Kidney (tissue), 14 donors: ENCODE results near the gene AGRN. TPM values are rescaled to one million over a fixed set of nuclear protein-coding genes. Genes with fewer than 3 reads are reported as not detected.
"Not testable (repeated sequence)": the region's sequence is repeated elsewhere in the genome, so short reads cannot be mapped to it uniquely, and the experiment has no call there.

Experiments
- DNase-seq, 5 donors: peaks; one replicate each; pipeline ENCODE4 v3.0.0-alpha.2; 2013 to 2020
- FAIRE-seq: peaks from 2 replicates; lab custom pipeline; 2012; peaks lifted over from hg19 to GRCh38; lab: Jason Lieb, UNC
- H3K27ac ChIP-seq, 2 donors: one replicate each; pipeline ENCODE4 v1.7.0; 2013; ENCODE audit warnings: low read depth in 2 of 2, low read length in 2 of 2, inconsistent platforms in 1 of 2
- H3K27me3 ChIP-seq: one replicate; pipeline ENCODE4 v1.7.1; 2013; ENCODE audit warnings: low read length, inconsistent platforms; ENCODE audit not compliant: control insufficient read depth, insufficient read depth
- H3K36me3 ChIP-seq, 3 donors: one replicate each; pipeline versions ENCODE4 v1.7.0 to v1.7.1; 2013; ENCODE audit warnings: low read length in 3 of 3, control low read depth in 1 of 3, inconsistent platforms in 1 of 3; ENCODE audit not compliant: insufficient read depth in 3 of 3, control insufficient read depth in 2 of 3
- H3K4me1 ChIP-seq, 3 donors: one replicate each; pipeline versions ENCODE4 v1.7.0 to v1.7.1; 2013; ENCODE audit warnings: low read length in 3 of 3, inconsistent platforms in 1 of 3, low read depth in 1 of 3; ENCODE audit not compliant: control insufficient read depth in 2 of 3, insufficient read depth in 2 of 3
- H3K4me3 ChIP-seq, 3 donors: one replicate each; pipeline versions ENCODE4 v1.7.0 to v1.8.1; 2013; ENCODE audit warnings: low read length in 3 of 3, control low read depth in 1 of 3, inconsistent platforms in 1 of 3
- H3K9ac ChIP-seq, 3 donors: one replicate each; pipeline versions ENCODE4 v1.7.0 to v1.7.1; 2013; ENCODE audit warnings: low read length in 3 of 3, control low read depth in 1 of 3, inconsistent platforms in 1 of 3
- H3K9me3 ChIP-seq, 3 donors: one replicate each; pipeline versions ENCODE4 v1.7.0 to v1.7.1; 2013; ENCODE audit warnings: low read length in 3 of 3, control low read depth in 1 of 3, inconsistent platforms in 1 of 3; ENCODE audit not compliant: control insufficient read depth in 2 of 3, insufficient read depth in 1 of 3
- CTCF ChIP-seq: IDR thresholded peaks from 3 replicates; pipeline ENCODE4 v1.5.1; 2012; ENCODE audit warnings: mild to moderate bottlenecking, moderate library complexity, borderline replicate concordance; ENCODE audit not compliant: insufficient read depth; ENCODE audit errors: extremely low read depth
- intact Hi-C: fragments of 100-400 bp; cut with DNase I; formaldehyde crosslinking; loops from one replicate; pipeline ENCODE4 v1.11.1; 2022
- polyA plus RNA-seq: library from polyadenylated mRNA; stranded (reverse); fragments of 350-450 nt; fragmentation: Illumina TruSeq; extraction: RNeasy Lipid Tissue Mini Kit (QIAGEN cat#74804); gene quantifications from one replicate; pipeline ENCODE4 v1.2.3, GENCODE V29; 2014; ENCODE audit warnings: low read depth, low replicate concordance; ENCODE audit not compliant: insufficient read depth
- total RNA-seq: library from RNA; stranded (reverse); fragmentation: NEBNext Ultra II Directional; extraction: Animal tissue kit (Norgen Biotek cat#: 25700); gene quantifications from one replicate; pipeline ENCODE4 v1.2.1, GENCODE V29; 2021
- donor health status: control.
- donor health status: control.
- donor health status: control.
- donor health status: control.
- donor health status: control.
- donor health status: DM: yes; HTN: yes; CAD: no.
- donor health status: Normal renal cell carcinoma (clear cell type).

The AGRN gene
- total and polyA plus RNA-seq, 2 donors from 2014 or later, result 78.5 to 261 TPM

- H3K36me3 ChIP-seq, result no peaks in the 10 kb centered on the region
- H3K9me3 ChIP-seq, result no peaks in the 10 kb centered on the region
- H3K4me3 ChIP-seq, result no peak overlapping the region
- H3K27me3 ChIP-seq, result peaks cover 6% of the 10 kb centered on the region
- intact Hi-C loops, result no loop called here
- H3K9ac ChIP-seq, result no peak overlapping the region
- FAIRE-seq, result no peak
- H3K4me1 ChIP-seq, result peaks cover 0 to 16% (median 0%) of the 10 kb centered on the region in 3 donors
- TF ChIP-seq CTCF, result no peak
- DNase-seq, result no peak
- no peak overlapping the region for H3K27ac ChIP-seq
Measured at GRCh38 chr1:1063261-1063944, 43.5 kb downstream of the AGRN start.

GRCh38 chr1:1063945-1064831 is 44.3 kb downstream of the AGRN start:
- TF ChIP-seq CTCF, result peak; percentile 91
- DNase-seq, result peak; percentile 56 to 94 (median 60)
- FAIRE-seq, result no peak
- H3K27me3 ChIP-seq, result peaks cover 6% of the 10 kb centered on the region
- H3K4me1 ChIP-seq, result peaks cover 0 to 12% (median 0%) of the 10 kb centered on the region in 3 donors
- no peak overlapping the region for H3K9ac ChIP-seq
- H3K9me3 ChIP-seq, result no peaks in the 10 kb centered on the region
- intact Hi-C loops, result no loop called here
- H3K27ac ChIP-seq, result no peak overlapping the region
- H3K36me3 ChIP-seq, result no peaks in the 10 kb centered on the region
- H3K4me3 ChIP-seq, result no peak overlapping the region

GRCh38 chr1:1065265-1065939 is 45.5 kb downstream of the AGRN start:
- intact Hi-C loops, result no loop called here
- no peak overlapping the region for H3K4me3 ChIP-seq
- DNase-seq, result peak in 1 of 5 donors; percentile 26
- H3K36me3 ChIP-seq, result no peaks in the 10 kb centered on the region
- no peak overlapping the region for H3K9ac ChIP-seq
- no peak for TF ChIP-seq CTCF
- FAIRE-seq, result no peak
- H3K9me3 ChIP-seq, result no peaks in the 10 kb centered on the region
- peaks cover 0 to 9% (median 0%) of the 10 kb centered on the region in 3 donors for H3K4me1 ChIP-seq
- H3K27ac ChIP-seq, result no peak overlapping the region
- H3K27me3 ChIP-seq, result peaks cover 2% of the 10 kb centered on the region

- H3K4me1 ChIP-seq, H3K36me3 ChIP-seq, H3K27me3 ChIP-seq, H3K9ac ChIP-seq, H3K4me3 ChIP-seq, H3K9me3 ChIP-seq, intact Hi-C loops, H3K27ac ChIP-seq, FAIRE-seq: not testable (repeated sequence)
- peak in 1 of 5 donors; percentile 30 for DNase-seq
Measured at GRCh38 chr1:1065940-1066304, 46.0 kb downstream of the AGRN start.
